ENCODE results near the gene PLPP4.

DNA sequence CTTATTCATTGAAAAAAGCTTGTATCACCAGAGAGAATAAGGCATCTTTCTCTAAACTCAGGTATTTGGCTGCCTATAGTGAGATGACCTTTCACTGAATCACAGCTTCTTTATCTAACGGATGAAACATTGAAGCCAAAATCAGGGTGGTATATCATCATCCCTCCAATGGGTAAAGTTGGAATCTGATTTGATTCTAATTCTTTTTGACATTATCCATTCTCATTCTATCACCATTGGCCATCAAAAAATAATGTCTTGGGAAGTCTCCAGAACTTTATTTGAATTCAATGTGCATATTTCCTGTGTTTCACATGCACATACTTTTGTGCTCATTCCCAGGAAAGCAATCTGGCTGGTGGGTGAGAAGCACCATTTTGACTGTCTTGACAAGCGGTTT is 95.2 kb downstream of the PLPP4 start:
- TF ChIP-seq CTCF (IDR thresholded peaks at IDR 0.05) (no peak), POLR2A (IDR thresholded peaks at IDR 0.05) (no peak), EP300 (IDR thresholded peaks at IDR 0.05; ENCODE audit: low read depth) (no peak)

Measured in transverse colon (tissue), 3 donors.